Common myeloid progenitor, CD34-positive (primary cell): Measurements from ENCODE around the gene IGSF3.
"Not testable (repeated sequence)": the region's sequence is repeated elsewhere in the genome, so short reads cannot be mapped to it uniquely, and the experiment has no call there.

ENCODE experiments used
- CTCF ChIA-PET: fragments of 350-600 bp; sonication (Branson Sonifier 250); formaldehyde crosslinking; loops from one replicate; lab custom pipeline; 2021; ENCODE audit warnings: antibody characterized with exemption; lab: Charles Lee
- POLR2A ChIA-PET: fragments of 350-600 bp; sonication (Branson Sonifier 250); formaldehyde crosslinking; loops from one replicate; lab custom pipeline; 2021; ENCODE audit warnings: antibody characterized with exemption; lab: Charles Lee
- DNase-seq, 3 donors: peaks; one replicate each; pipeline versions ENCODE4 v3.0.0 to v3.0.0-alpha.2; 2013
- H3K27ac ChIP-seq, 2 experiments: 1 replicate in 1 of 2; 2 replicates in 1 of 2; pipeline ENCODE4 v1.7.0; 2013; ENCODE audit warnings: inconsistent platforms in 2 of 2, low read length in 2 of 2, mild to moderate bottlenecking in 2 of 2, low read depth in 1 of 2, moderate library complexity in 1 of 2; ENCODE audit not compliant: severe bottlenecking in 2 of 2, insufficient read depth in 1 of 2, poor library complexity in 1 of 2
- H3K27me3 ChIP-seq, 5 experiments: replicated peaks in 2 of 5; 1 replicate in 3 of 5; 2 replicates in 2 of 5; pipeline versions ENCODE4 v1.6.1 to v1.7.0; 2013; ENCODE audit warnings: low read length in 4 of 5, mild to moderate bottlenecking in 2 of 5, moderate library complexity in 2 of 5, inconsistent platforms in 1 of 5; ENCODE audit not compliant: insufficient read depth in 5 of 5, control insufficient read depth in 4 of 5
- H3K36me3 ChIP-seq, 4 experiments: 1 replicate in 2 of 4; 2 replicates in 2 of 4; pipeline versions ENCODE4 v1.6.1 to v1.7.0; 2013; ENCODE audit warnings: low read length in 3 of 4, control low read depth in 1 of 4, mild to moderate bottlenecking in 1 of 4; ENCODE audit not compliant: control insufficient read depth in 4 of 4, insufficient read depth in 4 of 4
- H3K4me1 ChIP-seq, 4 experiments: 1 replicate in 3 of 4; 2 replicates in 1 of 4; pipeline versions ENCODE4 v1.6.1 to v1.7.1; 2013; ENCODE audit warnings: low read length in 3 of 4, mild to moderate bottlenecking in 3 of 4, control low read depth in 1 of 4, inconsistent platforms in 1 of 4, moderate library complexity in 1 of 4; ENCODE audit not compliant: control insufficient read depth in 4 of 4, insufficient read depth in 4 of 4; ENCODE audit errors: control extremely low read depth in 1 of 4
- H3K4me3 ChIP-seq, 7 experiments: 1 replicate in 4 of 7; 2 replicates in 3 of 7; pipeline versions ENCODE4 v1.5.1 to v1.7.0; 2013; ENCODE audit warnings: mild to moderate bottlenecking in 7 of 7, low read length in 6 of 7, moderate library complexity in 6 of 7, inconsistent platforms in 2 of 7, low read depth in 2 of 7, control low read depth in 1 of 7; ENCODE audit not compliant: insufficient read depth in 4 of 7, control insufficient read depth in 1 of 7; ENCODE audit errors: extremely low read depth in 1 of 7
- H3K9me3 ChIP-seq, 5 experiments: 1 replicate in 4 of 5; 2 replicates in 1 of 5; pipeline versions ENCODE4 v1.6.1 to v1.7.1; 2013; ENCODE audit warnings: low read length in 4 of 5, mild to moderate bottlenecking in 2 of 5, inconsistent platforms in 1 of 5, low read depth in 1 of 5, moderate library complexity in 1 of 5; ENCODE audit not compliant: control insufficient read depth in 4 of 5, insufficient read depth in 2 of 5; ENCODE audit errors: control extremely low read depth in 1 of 5
- WGBS: methylation state at CpG from one replicate; pipeline ENCODE4 v1.1.5; 2013; ENCODE audit not compliant: insufficient coverage; 5-methylcytosine and 5-hydroxymethylcytosine counted together

The IGSF3 gene

DNA sequence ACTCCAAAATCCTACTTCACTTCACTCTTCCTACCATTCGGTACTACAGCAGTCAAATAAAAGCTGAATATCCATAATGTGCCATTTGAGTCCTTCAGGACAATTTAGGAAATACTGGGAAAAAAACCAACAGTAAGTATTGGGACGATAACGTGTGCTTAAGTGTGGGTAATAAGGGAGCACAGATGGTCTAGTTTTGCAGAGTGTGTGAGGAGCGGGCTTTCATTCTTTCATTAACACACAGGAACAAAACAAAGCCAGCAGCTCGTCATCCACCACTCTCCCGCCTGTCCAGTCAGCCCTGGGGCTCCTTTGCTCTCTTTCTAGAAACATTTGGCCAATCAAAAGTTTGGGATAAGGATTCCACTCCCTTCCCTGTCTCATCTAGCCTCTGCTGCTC lies 63.1 kb downstream of the IGSF3 start:
- H3K9me3 ChIP-seq, H3K27ac ChIP-seq, H3K4me3 ChIP-seq, H3K36me3 ChIP-seq, H3K4me1 ChIP-seq, POLR2A ChIA-PET, CTCF ChIA-PET, DNase-seq: not testable (repeated sequence)
- no CpG with 5 or more reads among the region's 6 CpGs for WGBS
- H3K27me3 ChIP-seq: peaks cover 0 to 26% (median 2%) of the 10 kb centered on the region in 5 experiments

DNA sequence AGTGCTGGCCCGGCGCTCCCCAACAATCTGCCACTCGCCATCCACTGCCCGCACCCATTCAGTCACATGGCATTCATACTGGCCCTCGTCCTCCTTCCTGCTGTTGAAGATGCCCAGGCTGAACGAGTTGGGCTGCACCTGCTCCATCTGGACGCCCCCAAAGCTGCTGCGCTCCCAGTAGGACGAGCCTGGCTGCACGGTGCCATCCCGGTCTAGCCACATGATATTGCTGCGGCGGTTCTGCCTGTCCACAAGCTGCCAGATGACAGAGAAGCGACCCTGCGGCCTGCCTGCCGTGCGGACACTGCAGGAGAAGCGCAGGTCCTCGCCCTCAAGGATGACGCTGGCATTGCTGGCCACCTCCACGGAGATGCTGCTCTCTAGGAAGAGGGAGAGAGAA lies 63.9 kb downstream of the IGSF3 start:
- H3K36me3 ChIP-seq, H3K27ac ChIP-seq, CTCF ChIA-PET, H3K9me3 ChIP-seq, POLR2A ChIA-PET, H3K4me1 ChIP-seq, DNase-seq, H3K4me3 ChIP-seq: not testable (repeated sequence)
- peaks cover 0 to 22% (median 4%) of the 10 kb centered on the region in 5 experiments for H3K27me3 ChIP-seq
- WGBS: 98% methylated on average over 7 of the region's 21 CpGs

DNA sequence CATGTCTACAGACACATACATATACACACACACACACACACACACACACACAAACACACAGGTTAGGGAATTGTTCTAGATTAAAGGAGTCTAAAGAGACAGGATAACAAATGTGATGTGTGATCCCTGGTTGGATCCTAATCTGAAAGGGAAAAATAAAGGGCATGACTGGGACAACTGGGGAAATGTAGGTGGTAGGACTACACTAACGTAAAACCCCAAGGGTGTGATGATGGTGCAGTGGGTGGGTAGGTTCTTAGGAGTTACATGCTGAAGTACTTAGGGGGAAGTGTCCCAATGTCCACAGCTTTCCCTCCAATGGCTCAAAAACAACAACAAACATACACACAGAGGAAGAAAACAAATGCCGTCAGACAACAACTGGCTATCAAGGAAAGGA lies 68.2 kb downstream of the IGSF3 start:
- H3K9me3 ChIP-seq, H3K4me3 ChIP-seq, POLR2A ChIA-PET, H3K27me3 ChIP-seq, DNase-seq, H3K36me3 ChIP-seq, H3K4me1 ChIP-seq, H3K27ac ChIP-seq: not testable (repeated sequence)
- CTCF ChIA-PET: interaction anchor here (1.2 to 1.5 kb wide), 2 partner anchors 22 to 27 kb away, joined by 3 read pairs; no protein-coding TSS in a partner anchor
- WGBS: no CpG with 5 or more reads among the region's 2 CpGs

DNA sequence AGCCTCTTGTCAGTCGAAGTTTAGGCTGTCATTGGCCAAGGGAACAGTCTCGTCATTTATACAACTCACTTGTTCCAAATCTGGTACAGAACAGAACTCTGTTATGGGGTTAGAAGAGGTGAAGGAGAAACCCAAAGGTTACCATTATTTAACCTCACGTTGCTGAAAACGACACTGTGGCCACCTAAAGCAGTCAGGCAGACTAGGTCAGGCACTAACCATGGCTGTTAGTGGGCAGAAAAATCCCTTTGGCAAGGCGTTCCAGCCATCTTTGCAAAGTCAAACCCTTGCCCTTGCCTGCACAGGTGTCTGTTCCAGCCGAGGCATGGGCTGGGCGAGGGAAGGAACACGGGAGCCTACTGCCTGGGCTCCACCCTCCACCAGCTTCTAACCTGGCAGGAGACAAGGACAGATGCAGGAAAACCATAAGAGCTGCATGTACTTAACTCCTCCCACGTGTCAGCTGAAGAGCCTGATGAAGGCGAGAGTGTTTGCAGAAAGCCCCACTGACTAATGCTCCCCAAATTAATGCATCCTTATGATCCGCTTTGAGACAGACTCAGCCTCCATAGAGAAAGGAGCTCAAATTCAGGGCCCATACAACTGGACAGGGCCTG lies 69.0 kb downstream of the IGSF3 start:
- not testable (repeated sequence) for H3K4me3 ChIP-seq
- CTCF ChIA-PET: interaction anchor here (1.2 to 1.5 kb wide), 2 partner anchors 21 to 26 kb away, joined by 3 read pairs; no protein-coding TSS in a partner anchor
- WGBS: 89% methylated on average over 11 of the region's 11 CpGs

DNA sequence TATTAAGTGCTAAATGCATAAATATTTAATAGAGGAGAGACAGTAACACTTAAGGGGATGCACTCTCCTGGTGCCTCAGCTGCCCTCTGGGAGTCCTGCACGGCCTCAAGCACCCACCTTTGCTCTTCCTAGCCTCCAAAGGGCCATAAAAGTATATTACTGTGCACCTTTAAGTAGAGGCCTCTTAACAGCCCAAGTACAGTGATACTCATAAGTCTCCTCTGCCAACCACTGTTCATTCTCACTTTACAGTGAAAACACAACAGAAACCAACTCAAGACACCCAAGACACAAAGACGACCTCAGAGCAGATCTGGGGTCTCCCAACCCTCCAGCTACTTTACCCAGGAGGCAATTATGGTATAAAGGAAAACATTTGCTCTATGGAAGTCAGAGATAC lies 70.1 kb downstream of the IGSF3 start:
- H3K27me3 ChIP-seq, H3K27ac ChIP-seq, H3K4me3 ChIP-seq, DNase-seq, H3K4me1 ChIP-seq, POLR2A ChIA-PET, H3K36me3 ChIP-seq, H3K9me3 ChIP-seq: not testable (repeated sequence)
- no CpG with 5 or more reads among the region's 2 CpGs for WGBS
- CTCF ChIA-PET: interaction anchor here (3.1 to 3.6 kb wide), 2 partner anchors 20 to 24 kb away, joined by 20 to 37 read pairs; no protein-coding TSS in a partner anchor

More for the DNA sequence above, 69.0 kb downstream of the IGSF3 start:
- POLR2A ChIA-PET, H3K4me1 ChIP-seq, H3K27ac ChIP-seq, H3K36me3 ChIP-seq, H3K9me3 ChIP-seq, H3K27me3 ChIP-seq, DNase-seq: not testable (repeated sequence)

DNA sequence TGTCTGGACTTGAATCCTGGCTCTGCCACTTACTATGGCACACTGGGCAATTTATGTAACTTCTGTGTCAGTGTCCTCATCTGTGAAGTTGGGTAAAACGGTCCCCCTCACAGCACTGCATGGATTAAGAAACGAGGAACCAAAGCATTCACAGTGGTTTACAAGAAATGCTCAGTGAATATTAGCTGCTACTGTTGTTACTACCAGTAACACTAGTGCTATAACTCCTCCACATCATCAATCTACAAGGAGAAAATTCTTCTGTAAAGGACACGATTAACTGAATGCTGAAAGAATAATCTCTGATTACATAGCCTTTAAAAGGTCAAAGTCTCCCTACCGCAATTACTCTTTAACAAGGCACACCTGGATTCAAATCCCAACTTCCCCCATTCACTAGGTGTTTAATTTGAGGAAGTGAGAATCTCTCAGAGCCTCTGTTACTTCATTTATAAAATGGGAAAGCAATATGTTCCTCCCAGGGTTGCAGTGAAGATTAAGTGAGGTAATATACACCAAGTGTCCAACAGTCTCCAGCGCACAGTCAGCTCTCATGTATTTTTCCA lies 70.7 kb downstream of the IGSF3 start:
- H3K27me3 ChIP-seq, DNase-seq, H3K9me3 ChIP-seq, H3K4me3 ChIP-seq, H3K36me3 ChIP-seq, H3K4me1 ChIP-seq, H3K27ac ChIP-seq, POLR2A ChIA-PET: not testable (repeated sequence)
- WGBS: 82% methylated on average over 2 of the region's 5 CpGs
- CTCF ChIA-PET: interaction anchor here (1.2 to 3.6 kb wide), 4 partner anchors 19 to 81 kb away, joined by 3 to 37 read pairs (median 12); no protein-coding TSS in a partner anchor

DNA sequence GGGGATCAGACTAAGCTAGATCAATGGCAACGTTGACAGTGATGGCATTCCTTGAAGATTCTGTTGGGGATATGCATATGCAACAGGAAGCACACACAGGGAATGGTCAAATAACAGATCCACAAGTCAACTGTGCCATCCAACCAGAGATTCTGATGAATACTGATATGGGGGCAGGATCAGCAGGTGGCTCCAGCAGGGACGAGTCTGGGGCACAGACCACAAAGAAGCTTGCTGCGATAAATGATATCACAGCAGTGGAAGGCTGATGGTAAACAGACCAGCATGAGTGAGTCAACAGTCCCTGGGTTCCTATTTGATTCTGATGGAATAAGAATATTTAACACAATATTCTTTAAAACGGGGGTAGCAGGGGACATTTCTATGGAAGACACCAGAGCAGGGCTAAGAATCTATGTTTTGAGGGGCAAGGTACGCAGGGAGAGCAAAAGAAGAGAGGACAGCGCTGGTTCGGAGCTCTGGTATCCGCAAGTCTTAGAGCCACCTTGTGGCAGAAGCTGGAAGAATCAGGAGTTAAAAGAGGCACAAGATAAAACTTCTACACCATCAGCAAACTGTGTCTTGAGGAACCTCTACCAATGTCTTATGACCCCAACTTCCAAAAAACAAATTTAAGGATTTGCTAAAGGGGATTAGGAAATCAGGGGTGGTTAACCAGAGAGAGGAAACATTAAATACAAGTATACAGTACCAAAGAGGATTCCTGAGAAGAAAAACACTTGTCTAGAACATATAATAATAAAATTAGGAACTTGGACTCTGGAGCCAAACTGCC lies 71.4 kb downstream of the IGSF3 start:
- H3K9me3 ChIP-seq, H3K36me3 ChIP-seq, POLR2A ChIA-PET, H3K27ac ChIP-seq, H3K27me3 ChIP-seq, H3K4me1 ChIP-seq: not testable (repeated sequence)
- H3K4me3 ChIP-seq: peak overlapping the region in 3 of 7 experiments; percentile 19 to 30 (median 29)
- DNase-seq: peak; percentile 26 to 63 (median 62)
- WGBS: 23% methylated on average over 4 of the region's 8 CpGs
- CTCF ChIA-PET: interaction anchor here (1.1 to 3.6 kb wide), 11 partner anchors 8 to 454 kb away, joined by 3 to 37 read pairs (median 4); no protein-coding TSS in a partner anchor
